GM03348 (cell line): ENCODE measurements around the gene NQO1.
A peak's percentile ranks its signal among the peaks of the same experiment; 100 is the strongest.
"Not testable (repeated sequence)": the region's sequence is repeated elsewhere in the genome, so short reads cannot be mapped to it uniquely, and the experiment has no call there.

Experiments
- DNase-seq: peaks from one replicate; pipeline ENCODE4 v3.0.0; 2012; ENCODE audit warnings: low spot score

Gene NQO1

DNA sequence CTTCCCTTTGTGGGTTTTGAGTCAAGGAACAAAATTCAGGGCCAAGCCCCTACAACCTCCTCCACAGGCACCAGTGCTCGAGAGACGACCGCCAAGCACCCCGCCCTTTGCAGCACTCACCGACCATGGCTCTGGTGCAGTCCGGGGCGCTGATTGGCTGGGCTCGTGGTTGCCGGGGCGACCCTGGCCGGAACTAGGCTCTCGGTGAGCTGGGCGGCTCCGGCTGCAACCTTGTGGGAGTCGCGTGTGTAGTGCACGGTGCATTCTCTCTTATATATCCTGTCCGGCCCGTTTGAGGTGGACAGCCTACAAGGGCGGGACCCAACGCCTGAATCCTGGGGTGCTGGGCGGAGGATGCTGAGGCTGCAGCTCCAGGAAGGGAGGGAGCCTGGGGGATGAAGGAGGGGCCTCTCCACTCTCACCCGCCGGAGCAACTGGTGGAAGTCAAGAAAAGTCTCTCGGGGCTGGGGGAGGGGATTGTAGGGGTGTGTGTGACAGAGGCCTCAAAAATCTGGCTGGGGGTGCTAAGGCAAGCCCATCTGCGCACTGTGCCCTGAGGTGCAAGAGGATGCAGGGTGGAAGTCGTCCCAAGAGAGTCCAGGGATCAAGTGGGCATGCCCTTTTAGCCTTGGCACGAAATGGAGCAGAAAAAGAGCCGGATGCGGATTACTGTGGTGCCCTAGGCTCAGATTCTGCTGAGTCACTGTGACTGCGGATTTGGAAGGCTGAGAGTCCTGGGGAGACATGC lies at the start of gene NQO1:
Gene NQO1 (minus strand): TSS at position 248 of the 748 bp plus-strand sequence. CDS start 121 bp downstream, at position 127.
- DNase-seq, result peak; percentile 97

DNA sequence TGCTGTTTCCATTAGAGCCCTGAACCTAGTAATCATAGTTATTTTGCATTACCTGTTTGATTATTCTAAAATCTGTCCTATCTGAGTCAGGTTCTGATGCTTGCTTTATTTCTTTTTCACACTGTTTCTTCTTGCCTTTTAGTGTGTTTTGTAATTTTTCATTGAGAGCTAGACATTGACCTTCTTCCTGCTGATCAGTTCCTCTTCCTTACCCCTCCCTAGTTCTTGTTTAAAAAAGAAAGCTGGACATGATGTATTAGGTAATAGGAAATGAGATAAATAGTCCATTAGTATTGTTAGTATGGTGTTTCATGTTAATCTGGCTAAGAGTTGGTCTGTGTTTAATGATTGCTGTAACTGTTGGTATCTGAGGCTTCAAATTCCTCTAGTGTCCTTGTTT lies 49.2 kb upstream of the NQO1 start:
- DNase-seq, result no peak

DNA sequence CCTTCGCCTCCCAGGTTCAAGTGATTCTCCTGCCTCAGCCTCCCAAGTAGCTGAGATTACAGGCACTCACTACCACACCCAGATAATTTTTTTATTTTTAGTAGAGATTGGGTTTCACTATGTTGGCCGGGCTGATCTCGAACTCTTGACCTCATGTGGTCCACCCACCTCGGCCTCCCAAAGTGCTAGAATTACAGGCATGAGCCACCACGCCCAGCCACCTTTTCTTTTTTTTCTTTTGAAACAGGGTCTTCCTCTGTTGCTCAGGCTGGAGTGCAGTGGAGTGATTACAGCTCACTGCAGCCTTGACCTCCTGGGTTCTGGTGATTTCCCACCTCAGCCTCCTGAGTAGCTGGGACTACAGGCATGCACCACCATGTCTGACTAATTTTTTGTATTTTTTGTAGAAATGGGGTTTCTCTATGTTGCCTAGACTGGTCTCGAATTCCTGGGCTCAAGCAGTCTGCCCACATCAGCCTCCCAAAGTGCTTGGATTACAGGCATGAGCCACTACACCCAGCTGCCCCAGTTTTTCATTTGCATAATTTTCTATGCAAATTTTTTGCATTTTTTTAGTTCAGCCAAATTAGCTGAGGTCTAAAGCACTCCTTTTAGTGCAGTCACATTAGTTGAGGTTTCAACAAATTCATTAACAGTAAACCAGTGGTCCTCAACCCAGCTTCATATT lies 47.0 kb upstream of the NQO1 start:
- no peak for DNase-seq

DNA sequence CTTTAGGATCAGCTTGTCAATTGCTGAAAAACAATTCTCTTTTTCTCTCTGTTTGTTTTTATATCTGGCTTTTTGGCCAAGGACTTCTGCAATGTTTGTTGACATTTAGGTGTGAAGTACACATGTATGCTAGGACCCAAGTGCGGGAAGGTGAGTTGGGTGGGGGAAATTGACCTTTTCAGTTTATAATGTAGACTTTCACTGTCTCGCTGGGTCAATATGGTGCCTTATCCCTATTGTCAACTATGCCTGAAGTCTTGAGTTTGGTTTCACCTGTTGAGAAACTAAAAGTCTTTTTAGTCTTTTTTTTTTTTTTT lies 45.2 kb upstream of the NQO1 start:
- no peak for DNase-seq

DNA sequence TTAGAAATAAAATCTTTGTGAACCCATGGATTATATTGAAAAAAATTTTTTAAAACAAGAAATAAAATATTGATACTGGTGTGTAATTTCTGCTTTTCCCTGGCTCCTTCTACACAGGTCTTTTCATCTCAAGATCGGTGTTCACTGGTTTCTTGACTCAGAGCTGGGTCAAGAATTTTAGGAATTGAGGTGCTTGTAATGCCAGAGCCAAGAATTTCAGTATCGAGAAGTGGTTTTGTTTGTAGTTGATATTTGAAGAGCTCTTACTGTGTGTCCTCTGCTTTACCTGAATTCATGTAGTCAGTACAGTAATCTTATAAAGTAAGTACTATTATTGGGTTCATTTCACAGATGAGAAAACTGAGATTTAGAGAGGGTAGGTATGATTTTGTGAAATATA lies 43.0 kb upstream of the NQO1 start:
- no peak for DNase-seq

DNA sequence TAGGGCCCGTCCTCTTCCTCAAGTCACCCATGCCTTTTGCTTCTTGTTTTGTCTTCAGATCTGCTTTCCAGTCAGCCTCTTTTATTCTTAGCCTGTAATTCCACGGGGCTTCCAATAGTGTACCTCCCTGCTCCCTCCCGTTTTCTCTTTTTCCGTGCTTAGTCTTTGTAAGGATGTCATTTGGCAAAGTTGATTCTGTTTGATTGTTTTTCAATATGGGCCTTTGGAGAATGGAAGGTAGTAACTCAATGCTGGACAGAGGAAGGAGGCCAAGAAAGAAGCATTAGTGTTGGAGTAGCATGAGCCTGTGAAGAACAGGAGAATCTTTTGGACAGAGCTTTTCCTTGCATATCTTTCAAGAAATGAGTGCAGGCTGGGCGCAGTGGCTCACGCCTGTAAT lies 42.3 kb upstream of the NQO1 start:
- no peak for DNase-seq

DNA sequence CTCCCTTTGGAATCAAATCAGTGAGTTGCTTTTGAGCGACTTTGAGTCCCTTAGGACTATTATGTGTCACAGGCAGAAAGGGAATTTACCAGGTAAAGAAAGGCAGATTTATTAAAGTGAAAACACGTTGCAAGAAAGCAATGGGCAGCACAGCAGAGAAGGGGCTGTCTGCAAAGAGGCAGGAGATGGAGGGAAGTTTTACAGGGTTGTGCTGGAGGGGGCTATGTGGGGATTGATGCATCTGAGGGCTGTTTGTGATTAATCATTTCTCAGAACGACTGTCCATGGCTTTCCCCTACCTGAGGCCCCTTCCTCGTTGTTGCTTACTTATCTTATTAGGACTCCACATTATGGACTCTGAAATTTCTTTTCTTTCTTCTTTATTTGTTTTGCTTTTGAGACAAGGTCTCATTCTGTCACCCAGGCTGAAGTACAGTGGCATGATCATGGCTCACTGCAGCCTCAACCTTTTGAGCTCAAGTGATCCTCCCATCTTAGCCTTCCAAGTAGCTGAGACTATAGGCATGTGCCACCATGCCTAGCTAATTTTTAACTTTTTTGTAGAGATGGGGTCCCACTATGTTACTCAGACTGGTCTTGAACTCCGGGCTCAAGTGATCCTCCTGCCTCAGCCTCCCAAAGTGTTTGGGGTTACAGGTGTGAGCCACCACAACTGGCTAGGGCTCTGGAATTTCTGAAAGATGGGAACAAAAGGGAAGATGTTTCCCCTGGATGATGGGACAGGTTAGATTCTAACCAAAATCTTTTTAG lies 41.3 kb upstream of the NQO1 start:
- DNase-seq, result no peak

DNA sequence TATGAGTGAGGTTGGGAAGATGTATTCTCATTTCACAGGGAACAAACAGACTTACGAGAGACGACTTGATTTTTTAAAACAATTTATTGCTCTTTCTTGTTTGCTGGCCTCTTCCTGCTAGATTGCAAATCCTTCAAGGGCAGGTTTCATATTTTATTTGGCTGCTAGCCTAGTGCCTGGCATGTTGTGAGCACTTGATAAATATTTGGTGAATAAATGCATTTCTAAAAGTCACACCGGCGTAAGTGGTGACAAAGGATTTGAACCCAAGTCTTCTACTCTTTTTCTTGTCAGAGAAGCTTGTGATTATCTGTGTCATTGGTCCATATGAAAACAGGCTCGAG lies 37.2 kb upstream of the NQO1 start:
- DNase-seq, result no peak

DNA sequence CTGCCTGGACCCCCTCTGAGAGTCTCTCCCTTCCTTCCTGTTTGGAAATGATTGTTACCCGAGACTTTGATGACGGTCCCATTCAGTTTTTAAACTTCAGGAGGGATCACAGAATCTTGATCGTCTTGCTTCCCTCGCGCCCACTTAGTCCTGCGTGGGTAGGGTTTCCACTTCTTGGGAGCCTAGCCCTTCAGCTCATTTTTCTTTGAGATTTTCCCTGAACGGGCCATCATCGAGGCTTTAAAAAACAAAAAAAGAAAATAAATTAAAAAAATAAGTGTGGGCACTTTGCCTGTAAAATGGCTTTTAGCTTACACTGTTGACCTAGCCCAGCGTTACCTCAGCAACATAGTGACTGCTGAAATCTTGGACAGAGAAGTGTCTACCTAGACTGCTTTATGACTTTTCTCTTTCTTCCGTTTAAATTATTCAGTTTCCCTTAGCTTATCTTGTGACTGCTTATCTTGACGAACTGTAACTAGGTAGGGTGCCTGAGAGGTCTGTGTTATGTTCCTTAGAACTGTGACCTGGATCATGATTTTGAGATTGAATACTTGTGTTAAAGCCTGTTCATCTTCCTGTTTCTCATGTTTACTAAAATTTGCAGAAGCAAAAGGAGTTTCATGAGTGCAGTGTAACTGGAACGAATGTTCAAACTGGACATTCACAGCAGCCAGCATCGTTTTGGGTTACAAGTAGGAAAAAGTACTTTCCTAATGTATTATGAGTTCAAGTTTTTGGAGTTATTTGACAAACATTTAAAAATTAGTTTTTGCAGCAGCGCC lies 36.6 kb upstream of the NQO1 start:
- peak; percentile 27 for DNase-seq

DNA sequence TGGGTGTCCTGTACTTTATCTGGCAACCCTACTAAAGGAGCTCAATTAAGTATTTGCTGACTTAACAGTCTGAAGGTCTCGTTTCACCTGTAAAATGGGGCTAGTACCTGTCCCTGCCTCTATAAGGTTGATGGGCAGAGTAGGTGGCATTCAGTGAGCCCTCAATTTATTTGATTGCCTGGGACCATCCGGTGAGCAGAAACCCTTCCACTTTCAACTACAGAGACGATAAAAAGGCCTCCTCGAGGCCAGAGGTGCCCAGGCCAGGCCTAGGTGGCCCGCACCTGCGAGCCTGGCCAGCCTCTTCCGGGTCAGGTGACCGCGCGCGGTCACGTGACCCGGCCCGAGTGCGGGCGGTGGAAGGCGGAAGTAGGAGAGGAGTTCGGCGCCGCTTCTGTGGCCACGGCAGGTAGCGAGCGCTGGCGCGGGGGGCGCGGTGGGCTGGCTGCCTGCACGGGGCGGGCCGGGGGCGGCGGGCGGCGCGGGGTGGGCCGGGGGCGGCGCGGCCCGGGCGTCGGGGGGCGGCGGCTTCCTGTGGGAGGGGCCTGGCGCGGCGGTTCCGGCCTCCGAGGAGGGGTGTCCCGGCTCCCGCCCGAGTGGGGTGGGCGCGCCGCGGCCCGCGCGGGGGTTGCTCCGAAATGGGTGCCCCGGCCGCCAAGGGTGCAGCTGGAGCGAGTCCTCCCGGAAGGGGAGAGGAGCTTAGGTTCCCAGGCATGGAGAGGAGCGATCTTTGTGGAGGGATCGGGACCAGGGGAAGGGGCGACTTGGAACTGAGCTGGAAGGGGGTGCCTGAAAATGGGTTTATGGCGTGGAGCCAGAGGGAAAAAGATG lies 35.8 kb upstream of the NQO1 start, which contains the start of gene WWP2:
Gene WWP2 (plus strand): TSS at position 350 of the 831 bp plus-strand sequence. CDS start 24,679 bp downstream, outside the sequence.
- peak; percentile 91 for DNase-seq

DNA sequence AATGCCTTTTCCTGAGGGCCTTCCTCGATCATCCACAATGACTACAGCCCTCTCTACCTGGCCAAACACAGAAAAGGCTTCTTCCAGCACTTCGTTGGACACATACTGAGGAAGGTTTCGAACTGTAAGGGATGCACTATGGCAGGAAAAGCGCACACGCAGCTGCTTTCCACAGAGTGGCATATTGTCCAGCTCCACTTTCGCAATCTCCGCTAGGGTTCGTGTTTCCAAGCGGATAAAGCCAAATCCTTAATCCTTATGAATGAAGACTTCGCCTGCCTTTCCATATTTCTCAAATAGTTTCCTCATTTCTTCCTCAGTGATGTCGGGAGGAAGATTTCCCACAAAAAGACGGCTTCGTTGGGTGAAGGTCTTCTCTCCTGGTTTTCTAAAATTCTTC lies 31.0 kb upstream of the NQO1 start:
- DNase-seq, result not testable (repeated sequence)

DNA sequence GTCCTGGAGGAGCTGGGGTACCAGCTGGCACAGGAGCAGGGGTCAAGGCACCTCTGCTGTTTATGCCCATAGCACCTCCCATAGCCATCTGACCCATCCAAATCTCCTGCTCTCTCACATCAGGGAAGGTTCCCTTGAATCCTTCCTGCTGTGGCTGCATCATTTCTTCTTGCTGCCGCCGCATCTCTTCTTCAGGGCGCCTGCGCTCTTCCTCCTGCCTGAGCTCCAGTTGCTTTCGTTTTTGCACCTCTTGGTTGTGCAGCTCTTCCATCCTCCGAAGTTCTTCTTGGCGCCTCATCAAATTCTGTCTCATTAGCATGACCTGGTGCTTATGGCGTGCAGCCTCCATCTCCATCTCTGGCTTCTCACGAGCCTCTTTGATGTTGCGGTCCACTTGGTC lies 30.3 kb upstream of the NQO1 start:
- no peak for DNase-seq

DNA sequence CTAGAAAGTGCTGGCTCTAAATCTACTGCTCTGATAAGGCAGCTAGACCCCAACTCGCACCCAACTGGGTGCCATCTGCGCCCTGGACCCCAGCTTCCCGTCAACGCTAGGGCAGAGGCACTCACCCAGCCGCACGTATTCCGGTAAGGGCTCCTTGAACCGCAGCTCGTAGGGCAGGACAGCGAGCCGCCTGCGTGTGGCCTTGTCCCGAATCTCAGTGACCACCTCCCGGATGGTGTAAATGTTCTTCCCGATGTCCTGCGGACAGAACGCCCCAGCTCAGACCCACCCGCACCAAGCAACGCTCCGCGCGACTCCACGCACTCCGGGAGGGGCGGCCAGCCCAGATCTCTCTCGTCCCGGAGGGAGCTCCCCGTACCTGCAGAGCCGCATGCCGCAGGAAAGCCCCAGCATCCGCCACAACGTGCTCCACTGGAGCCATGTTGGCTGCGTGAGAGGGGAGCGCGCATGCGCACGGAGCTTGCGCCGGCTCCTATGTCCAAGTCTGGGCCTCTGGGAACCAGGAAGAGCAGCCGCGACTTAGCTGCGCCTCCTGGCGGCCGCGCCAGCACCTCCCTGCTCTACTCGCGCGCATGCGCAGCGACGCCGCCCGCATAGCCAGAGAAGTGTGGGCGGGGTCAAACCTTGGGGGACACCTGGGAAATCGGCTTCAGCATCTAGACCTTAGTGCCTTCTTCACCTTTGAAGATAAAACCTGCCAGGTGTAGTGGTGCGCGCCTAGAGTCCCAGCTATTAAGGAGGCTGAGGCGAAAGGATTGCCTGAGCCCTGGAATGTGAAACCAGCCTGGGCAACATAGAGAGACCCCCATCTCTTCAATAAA lies 28.3 kb upstream of the NQO1 start, which contains the start of gene NOB1:
Gene NOB1 (minus strand): TSS at position 458 of the 842 bp plus-strand sequence. CDS start 16 bp downstream, at position 442.
- DNase-seq, result peak; percentile 98

DNA sequence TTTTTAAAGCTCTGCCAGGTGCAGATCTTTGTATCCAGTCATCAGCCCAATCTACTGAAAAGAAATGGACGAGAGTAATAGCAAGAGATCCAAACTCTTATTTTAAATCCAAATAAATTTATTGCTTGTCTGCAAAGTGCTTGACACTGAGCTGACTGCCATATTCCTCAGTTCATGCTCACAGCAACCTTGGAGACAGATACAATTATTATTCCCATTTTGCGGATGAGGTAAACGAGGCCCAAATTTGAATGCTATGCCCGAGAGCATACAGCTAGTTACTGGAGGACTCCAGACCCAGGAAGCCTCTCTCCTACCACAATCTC lies 27.7 kb upstream of the NQO1 start:
- no peak for DNase-seq

DNA sequence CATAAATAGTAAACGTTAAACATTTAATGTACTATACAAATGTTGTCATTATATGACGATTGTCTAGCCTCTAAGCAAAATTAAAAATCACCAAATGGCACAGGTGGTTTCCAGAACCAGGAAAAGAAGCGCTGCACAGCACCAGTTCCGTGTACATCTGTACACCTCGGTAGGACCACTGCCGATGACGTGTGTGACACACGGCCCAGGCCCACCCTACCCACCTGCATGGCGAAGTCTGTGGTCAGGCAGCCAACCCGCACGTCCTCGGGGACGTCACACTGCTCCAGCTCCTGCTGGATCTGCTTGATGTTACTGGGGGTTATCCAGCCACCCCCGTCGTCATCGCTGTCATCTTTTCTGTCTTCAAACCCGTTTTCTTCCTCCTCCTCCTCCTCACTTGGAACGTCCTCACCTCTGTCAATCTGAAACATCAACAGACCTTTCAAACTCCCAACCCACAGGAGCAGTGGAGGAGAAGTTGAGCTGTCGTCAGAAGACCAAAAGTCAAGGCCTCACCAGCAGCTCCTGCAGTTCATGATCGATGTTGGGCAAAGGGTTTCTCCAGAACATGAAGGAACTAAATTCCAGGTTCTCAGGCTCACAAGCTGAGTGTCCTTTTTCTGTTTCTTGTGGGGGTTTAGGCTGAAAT lies 22.5 kb upstream of the NQO1 start:
- no peak for DNase-seq

DNA sequence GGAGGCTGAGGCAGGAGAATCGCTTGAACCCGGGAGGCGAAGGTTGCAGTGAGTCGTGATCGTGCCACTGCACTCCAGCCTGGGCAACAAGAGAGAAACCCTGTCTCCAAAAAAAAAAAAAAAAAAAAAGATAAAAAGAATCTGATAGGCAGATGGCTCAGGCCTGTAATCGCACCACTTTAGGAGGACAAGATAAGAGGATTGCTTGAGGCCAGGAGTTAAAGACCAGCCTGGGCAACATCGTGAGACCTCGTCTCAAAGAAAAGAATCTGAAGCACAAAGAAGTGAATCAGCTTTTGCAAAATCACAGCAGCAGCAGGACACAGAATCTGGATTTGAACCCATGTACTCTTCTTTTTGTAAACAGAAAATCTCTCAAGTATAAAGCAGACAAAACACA lies 20.8 kb upstream of the NQO1 start:
- no peak for DNase-seq

DNA sequence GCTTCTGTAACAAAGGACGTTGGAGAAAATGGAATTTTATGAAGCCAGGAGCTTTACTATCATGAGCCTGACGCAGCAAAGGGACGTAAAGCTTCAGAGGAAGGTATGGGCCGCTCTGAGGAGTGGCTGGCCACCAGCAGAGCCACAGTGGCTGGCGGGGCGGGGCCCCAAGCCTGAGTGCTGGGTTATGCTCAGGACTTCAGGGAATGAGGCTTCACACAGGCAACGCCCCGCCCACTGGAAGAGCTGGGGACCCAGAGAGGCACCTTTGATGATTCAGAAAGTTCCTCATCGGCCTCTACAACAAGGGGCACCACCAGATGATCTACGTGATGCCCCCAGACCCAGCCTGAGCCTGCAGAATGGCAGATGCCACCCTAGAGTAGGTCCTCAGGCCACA lies 19.6 kb upstream of the NQO1 start:
- DNase-seq, result no peak

DNA sequence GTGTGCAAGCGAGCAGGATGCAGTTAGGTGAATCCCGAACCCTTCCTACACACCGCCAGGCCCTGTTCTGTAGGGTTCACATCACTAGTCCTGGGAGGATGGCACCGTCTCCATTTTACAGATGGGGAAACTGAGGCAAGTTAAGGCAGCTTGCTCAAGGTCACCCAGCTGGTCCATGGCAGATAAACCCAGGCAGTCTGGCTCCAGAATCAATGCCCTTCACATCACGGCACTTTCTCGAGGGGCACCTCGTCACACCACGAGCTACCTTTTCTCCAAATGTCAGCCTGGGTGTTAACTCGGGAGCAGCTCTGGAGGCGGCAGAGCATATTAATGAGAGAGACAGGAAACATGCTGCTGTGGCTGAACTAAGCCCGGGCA lies 18.9 kb upstream of the NQO1 start:
- no peak for DNase-seq

DNA sequence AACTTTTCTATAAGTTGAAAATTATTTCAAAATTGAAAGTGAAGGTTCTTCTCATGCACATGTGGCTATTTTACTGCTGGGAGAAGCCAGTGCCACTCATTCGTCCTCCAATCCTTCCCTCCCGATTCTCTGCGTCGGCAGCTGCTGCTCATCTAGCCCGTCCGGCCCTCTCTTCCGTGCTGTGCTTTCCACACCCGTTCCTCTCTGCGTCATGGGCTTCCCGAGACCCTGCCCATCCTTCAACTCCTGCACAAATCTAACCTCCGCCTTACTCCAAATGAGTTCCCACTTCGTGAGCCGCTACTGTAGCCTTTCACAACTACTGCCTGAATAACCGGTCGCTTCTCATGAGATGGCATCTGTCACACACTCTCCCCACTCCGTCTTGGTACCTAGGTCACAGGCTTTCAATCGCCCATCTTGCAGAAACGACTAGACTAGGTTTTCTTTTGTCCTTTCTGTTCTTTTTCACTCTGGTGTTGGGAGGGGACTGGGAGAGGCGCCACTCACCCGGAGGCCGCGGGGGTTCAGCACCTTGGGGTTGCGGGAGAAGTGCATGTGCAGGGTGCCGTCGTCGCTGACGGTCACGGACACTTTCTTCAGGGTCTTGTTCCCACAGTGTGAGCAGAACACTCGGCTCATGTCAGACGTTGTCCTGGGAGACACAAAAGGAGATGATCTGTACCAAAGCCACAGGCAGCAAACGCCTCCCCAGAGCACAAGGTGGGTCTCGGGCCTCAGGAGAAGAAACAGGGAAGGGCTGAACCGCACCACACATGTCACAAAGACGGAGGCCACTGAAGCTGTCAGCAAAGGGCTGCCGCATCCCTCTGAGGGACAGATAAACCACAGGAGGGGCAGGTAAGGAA lies 18.2 kb upstream of the NQO1 start:
- DNase-seq, result no peak
